ENCODE data around the gene IL2RA. TPM values are rescaled to one million over a fixed set of nuclear protein-coding genes. Genes with fewer than 3 reads are reported as not detected.

The IL2RA gene
- total RNA-seq, 3 donors from 2014 or later = 0.33 to 1.3 (median 0.88) TPM

DNA sequence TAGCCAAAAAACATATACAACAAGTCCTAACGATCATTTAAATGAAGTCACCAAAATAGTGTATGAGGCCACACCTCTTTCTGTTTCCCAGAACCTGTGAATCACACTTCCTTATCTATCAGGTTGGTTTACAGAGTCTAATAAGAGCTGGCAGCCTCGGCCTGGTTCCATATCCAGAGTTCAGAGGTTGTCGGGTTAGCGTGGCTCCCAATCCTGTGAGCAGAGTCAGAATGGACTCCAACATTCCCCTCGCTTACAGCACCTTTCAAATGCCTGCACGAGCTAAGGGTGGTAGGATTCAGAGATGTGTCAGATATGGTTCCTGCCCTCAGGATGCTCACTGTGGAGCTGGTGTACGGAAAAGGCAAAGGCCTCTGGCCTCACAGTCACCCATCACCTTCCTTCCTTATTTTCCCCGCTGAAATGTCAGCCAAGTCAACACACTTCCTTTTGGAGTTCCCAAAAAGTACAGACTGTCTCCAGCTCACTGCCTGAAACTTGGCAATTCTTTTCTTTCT lies 90.8 kb downstream of the IL2RA start:
- TF ChIP-seq POLR2AphosphoS5 (IDR thresholded peaks at IDR 0.05) = peak; percentile 31 to 50 (median 36)
- TF ChIP-seq, protein P1, sequence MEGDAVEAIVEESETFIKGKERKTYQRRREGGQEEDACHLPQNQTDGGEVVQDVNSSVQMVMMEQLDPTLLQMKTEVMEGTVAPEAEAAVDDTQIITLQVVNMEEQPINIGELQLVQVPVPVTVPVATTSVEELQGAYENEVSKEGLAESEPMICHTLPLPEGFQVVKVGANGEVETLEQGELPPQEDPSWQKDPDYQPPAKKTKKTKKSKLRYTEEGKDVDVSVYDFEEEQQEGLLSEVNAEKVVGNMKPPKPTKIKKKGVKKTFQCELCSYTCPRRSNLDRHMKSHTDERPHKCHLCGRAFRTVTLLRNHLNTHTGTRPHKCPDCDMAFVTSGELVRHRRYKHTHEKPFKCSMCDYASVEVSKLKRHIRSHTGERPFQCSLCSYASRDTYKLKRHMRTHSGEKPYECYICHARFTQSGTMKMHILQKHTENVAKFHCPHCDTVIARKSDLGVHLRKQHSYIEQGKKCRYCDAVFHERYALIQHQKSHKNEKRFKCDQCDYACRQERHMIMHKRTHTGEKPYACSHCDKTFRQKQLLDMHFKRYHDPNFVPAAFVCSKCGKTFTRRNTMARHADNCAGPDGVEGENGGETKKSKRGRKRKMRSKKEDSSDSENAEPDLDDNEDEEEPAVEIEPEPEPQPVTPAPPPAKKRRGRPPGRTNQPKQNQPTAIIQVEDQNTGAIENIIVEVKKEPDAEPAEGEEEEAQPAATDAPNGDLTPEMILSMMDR (IDR thresholded peaks at IDR 0.05) = no peak
- H3K4me3 ChIP-seq = no peak overlapping the region
- no peaks in the 10 kb centered on the region for H3K36me3 ChIP-seq
- peaks cover 0 to 14% of the 10 kb centered on the region in 2 donors for H3K4me1 ChIP-seq
- no peaks in the 10 kb centered on the region for H3K27me3 ChIP-seq
- no peaks in the 10 kb centered on the region for H3K9me3 ChIP-seq
- H3K27ac ChIP-seq = peak overlapping the region; percentile 83 to 86
- intact Hi-C loops (cut with DNase I; ENCODE audit: low total_unique reads) = no loop called here
- peak in 1 of 2 donors; percentile 18 for DNase-seq (ENCODE audit: low spot score in 2 of 2)

DNA sequence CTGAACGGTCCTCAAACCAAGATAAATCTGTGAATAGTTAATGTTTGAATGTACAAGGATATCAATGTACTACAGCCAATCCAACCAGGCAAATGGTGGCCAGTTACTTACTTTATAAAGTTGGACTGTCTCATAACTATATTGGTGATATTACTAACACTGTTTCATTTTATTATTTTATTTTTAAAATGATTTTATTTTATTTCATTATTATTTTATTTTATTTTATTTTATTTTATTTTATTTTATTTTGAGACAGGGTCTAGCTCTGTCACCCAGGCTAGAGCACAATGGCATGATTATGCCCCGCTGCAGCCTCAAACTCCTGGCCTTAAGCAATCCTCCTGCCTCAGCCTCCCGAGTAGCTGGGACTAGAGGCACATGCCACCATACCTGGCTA lies 91.6 kb downstream of the IL2RA start:
- intact Hi-C loops (cut with DNase I; ENCODE audit: low total_unique reads) = no loop called here
- TF ChIP-seq POLR2AphosphoS5 (IDR thresholded peaks at IDR 0.05) (no peak), POLR2A (IDR thresholded peaks at IDR 0.05) (no peak)
- TF ChIP-seq, protein P1 (IDR thresholded peaks at IDR 0.05) = no peak
- no peaks in the 10 kb centered on the region for H3K36me3 ChIP-seq
- DNase-seq (ENCODE audit: low spot score in 2 of 2) = peak in 1 of 2 donors; percentile 6
- no peaks in the 10 kb centered on the region for H3K27me3 ChIP-seq
- H3K9me3 ChIP-seq = no peaks in the 10 kb centered on the region
- no peak overlapping the region for H3K4me3 ChIP-seq
- H3K27ac ChIP-seq = peak overlapping the region; percentile 83 to 86
- peaks cover 0 to 14% of the 10 kb centered on the region in 2 donors for H3K4me1 ChIP-seq

DNA sequence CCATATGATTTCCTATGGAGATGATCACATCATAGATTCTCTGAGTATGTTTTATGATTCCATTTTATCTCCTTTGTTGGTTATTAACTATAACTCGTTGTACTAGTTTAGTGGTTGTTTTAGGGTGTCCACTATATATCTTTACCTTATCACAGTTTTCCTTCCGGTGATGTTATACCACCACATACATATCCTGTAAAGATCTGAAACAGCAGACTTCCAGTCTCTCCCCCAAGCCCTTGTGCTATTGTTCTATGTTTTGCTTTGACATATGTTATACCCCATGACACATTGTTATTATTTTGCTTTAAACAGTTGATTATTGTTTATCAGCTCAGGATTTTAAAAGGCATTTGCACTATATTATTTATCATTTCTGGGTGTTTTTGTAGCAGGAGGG lies 92.1 kb downstream of the IL2RA start:
- Histone ChIP-seq H3K27ac (no peak overlapping the region), H3K9me3 (no peaks in the 10 kb centered on the region), H3K4me1 (peaks cover 0 to 14% of the 10 kb centered on the region in 2 donors), H3K36me3 (no peaks in the 10 kb centered on the region), H3K27me3 (no peaks in the 10 kb centered on the region), H3K4me3 (no peak overlapping the region)
- TF ChIP-seq, protein P1 (IDR thresholded peaks at IDR 0.05) = no peak
- TF ChIP-seq POLR2A (IDR thresholded peaks at IDR 0.05) (no peak), POLR2AphosphoS5 (IDR thresholded peaks at IDR 0.05) (no peak)
- no peak for DNase-seq (ENCODE audit: low spot score in 2 of 2)
- intact Hi-C loops (cut with DNase I; ENCODE audit: low total_unique reads) = no loop called here

DNA sequence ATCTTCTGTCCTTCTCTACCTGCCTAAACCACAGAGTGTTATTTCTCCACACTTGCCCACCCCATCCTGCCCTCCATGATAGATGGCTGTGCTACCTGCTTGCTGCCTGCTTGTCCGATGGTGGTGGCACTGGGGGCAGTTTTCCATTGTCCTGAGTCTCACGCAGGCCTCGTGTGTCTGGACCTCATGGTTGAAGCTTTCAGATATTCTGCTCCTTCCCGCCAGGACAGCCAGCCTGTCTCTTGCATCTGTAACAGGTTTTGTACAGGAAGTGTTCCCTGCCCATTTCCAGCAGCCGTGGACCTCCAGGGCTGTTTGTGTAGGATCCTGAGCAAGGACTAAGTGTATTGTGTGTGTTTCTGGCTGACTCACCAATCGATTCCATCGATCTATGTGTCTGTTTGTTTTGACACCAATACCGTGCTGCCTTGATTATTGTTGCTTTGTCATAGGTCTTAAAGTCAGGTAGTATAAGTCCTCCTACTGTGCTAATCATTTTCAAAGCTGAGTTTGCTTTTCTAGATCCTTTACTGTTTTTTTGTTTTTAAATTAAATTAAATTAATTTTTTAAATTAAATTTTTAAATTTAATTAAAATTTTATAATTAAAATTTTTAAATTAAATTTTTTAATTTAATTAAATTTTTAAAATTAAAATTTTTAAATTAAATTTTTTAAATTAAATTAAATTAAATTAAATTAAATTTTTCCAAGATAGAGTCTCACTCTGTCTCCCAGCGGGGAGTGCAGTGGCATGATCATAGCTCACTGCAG lies 93.3 kb downstream of the IL2RA start:
- no peak for TF ChIP-seq POLR2AphosphoS5 (IDR thresholded peaks at IDR 0.05)
- TF ChIP-seq, protein P1 (IDR thresholded peaks at IDR 0.05) = no peak
- no peak for TF ChIP-seq POLR2A (IDR thresholded peaks at IDR 0.05)
- no peaks in the 10 kb centered on the region for H3K27me3 ChIP-seq

More for the DNA sequence above, 93.3 kb downstream of the IL2RA start:
- intact Hi-C loops (cut with DNase I; ENCODE audit: low total_unique reads) = loop anchor here (5.0 kb wide), 1 partner anchor 1443 kb away; the partner anchor contains the start of gene SFMBT2
- DNase-seq (ENCODE audit: low spot score in 2 of 2) = peak; percentile 11 to 43
- Histone ChIP-seq H3K36me3 (no peaks in the 10 kb centered on the region), H3K4me1 (peaks cover 0 to 14% of the 10 kb centered on the region in 2 donors), H3K9me3 (no peaks in the 10 kb centered on the region), H3K4me3 (no peak overlapping the region), H3K27ac (peak overlapping the region in 1 of 2 donors; percentile 4)

All from breast epithelium (tissue), 4 donors.